HTERT RPE-1 (cell line): ENCODE data around the gene PPIF.

ENCODE experiments used
- in situ Hi-C: fragments of 300-500 bp; cut with MboI; formaldehyde crosslinking; loops from 4 replicates; pipeline ENCODE4 v1.14.3; 2020; ENCODE audit warnings: low sequenced_read_pairs

Gene PPIF

DNA sequence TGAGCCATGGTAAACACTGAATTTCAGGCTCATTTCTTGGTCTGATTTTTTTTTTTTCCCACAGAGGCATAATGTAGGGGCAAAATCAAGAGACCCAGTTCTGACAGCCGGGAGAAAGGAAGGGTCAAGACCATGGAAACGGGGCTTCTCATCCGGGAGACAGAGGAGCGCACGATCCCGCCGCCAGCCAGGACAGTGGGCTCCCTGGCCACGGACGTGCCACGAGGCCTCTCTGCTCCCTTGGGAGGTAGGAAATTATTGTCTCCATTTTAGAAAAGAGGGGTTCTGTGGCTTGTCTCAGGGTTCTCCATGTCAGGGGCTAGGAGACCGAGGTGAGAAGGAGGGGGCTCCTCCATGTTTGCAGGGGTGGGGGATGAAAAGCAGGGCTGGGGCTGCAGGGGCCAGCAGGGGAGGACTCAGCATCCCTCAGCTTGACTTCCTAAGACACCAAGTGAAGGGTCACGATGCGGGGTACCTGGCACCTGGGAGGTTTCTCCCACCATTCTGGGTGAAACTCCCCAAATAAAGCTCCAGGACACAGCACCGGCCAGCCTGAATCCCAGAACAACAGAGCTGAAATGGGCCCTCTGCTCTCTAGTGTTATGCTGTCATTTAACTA is 37.6 kb downstream of the PPIF start:
- in situ Hi-C loops = no loop called here

DNA sequence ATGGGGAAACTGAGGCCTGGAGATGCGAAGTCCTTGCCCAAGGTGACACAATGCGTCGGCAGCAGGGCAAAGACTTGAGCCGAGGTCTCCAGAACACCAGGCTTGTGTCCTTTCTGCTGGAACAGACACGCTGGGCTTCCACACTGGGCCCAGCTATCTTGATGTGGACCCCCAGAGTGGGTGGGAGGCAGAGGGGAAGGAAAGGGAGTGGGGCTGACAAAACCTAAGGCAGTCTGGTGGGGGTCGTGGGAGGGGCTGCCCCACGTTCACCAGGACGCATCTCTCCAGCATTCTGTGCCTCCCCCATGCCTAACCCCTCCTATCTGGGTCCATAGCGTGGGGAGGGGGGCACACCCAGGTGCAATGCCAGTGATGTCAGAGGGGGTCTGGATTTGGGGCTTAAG is 38.1 kb downstream of the PPIF start:
- in situ Hi-C loops = no loop called here

DNA sequence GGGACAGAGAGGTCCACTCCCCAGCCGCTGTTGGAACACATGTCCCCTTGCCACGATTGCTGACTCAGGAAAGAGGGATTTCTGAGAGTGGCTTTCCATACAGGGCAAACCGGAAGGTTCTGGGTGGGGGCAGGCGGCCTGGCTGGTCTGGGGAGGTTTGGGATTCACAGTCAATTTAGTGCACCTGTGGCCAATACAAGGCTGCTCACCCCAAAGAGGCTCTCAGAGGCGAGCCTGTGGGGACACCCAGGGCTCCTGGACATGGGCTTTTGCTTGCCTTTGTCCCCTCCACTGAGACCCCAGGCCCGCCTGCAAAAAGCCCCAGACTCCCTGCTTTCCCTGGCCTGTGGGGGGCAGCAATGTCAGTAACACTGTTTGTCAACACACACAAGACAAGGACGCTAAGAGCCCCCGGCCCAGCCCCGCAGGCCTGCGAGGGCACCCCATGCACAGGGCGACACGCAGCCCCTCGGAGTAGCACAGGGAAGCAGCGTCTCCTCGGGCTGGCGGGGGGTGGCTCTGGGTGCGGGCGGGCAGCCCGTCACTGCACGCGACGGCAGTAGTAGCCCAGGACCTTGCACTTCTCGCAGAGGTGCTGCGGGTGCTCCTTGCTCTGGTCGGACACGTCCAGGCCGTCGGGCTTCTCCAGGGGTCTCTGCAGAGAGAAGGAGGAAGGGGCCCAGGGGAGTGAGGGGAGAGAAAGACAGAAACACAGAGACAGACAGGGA is 38.7 kb downstream of the PPIF start:
- in situ Hi-C loops = no loop called here

DNA sequence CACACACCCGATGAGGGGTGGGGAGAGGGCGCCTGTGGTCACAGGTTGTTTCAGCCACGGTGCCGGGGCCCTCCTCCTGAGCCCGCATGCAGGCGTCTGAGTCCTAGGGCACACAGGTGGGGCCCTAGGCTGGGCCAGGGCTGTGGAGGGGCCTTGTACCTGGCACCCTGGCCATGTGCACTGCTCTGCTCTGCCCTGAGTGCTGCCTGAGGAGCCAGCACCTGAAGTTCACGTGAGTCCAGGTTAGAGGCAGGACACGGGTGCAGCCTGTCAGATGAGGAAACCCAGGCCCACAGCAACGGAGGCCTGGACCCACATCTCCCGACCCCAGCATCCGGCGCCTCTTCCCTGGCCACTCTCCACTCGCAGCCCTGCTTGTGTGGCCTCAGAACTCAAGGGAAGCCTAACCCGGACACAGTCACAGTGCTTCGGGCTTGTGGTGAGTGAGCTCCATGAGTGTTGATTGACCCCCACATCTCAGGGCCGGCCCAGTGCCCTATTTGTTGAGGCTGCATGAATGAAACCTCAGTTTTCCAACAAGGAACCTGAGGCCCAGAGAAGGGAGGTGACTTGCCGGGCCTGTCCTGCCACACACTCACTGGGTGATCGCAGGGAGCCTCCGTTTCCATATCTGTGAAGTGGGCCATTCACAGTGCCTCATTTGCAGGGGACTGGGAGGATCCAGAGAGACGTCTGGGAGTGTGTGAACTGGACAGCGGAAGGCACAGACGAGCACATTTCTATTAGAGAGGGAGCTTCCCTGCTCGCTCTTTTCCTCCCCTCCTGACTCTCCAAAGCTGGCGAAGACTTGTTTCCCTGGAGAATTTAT is 39.6 kb downstream of the PPIF start:
- in situ Hi-C loops = no loop called here

DNA sequence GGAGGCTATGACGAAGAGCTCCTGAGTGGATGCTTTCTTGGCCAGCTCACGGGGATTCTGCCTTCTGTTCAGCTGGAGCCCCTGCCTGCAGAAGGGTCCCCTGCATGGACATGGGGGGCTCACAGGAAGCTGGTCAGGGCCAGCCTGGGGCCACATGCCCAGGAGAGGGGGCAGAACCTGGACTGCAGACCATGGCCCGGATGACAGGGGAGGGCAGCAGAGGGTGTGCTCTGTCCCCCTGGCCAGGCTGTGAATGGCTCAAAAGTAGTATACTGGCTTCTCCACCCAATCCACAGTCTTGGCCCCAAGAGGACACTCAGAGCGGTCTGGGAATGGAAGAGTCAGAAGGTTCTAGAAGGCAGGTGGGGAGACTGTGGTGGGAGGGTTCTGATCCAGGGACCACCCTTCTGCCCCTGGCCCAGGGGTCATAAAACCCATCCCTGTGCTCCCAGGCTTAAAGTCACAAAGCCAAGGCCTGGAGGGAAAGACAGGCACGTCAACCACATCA is 40.3 kb downstream of the PPIF start:
- in situ Hi-C loops = no loop called here

DNA sequence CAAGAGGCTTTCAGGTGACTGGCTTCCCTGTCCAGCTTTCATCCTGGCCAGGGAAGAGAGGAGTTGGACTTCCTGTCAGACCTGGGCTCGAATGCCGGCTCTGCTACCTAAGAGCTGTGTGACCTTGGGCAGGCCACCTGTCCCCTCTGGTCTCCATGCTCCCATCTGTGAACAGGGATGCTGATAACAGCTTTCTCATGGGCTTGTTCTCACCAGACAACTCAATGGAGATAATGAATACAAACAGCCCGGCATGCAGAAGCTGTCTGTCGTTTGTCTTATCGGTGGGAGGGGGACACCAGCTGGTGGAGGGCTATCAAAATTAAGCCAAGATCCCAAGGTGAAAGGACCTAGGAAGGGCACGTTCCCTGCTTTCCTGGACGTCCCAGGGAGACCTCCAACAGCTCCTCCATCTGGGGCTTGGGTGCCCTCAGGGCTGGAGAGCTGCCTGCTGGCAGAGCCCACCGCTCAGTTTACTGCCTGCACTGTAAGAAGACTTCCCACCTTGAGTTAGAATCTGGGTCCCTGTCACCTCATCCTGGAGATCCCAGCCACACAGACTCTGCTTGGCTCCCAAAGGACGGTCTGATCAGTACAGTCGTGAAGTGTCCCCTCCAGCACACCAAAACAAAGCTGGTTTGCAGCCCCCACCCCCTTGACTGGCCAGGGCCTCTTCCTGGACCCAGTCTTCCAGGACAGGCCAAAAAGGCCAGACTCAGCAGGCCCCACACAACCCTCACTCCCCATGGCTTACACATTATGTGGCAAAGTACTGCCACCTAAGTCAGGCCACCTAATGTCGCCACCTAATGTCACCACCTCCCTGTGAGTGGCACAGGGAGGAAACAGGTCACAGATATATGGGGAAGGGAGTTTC is 40.9 kb downstream of the PPIF start:
- in situ Hi-C loops = no loop called here

DNA sequence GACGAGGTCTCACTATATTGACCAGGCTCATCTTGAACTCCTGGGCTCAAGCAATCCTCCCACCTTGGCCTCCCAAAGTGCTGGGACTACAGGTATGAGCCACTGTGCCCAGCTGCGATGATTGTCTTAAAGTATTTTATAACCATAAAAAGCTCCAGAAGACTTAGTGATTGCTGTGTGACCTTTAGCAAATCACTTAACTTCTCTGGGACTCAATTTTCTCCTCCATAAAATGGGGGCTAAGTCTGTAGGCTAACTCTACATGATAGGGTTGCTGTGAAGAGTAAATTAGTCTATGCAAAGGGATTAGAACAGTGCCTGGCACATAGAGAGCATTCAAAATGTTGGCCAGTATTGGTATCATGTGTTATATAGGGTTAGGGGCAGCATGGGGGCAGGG is 42.8 kb downstream of the PPIF start:
- in situ Hi-C loops = no loop called here

DNA sequence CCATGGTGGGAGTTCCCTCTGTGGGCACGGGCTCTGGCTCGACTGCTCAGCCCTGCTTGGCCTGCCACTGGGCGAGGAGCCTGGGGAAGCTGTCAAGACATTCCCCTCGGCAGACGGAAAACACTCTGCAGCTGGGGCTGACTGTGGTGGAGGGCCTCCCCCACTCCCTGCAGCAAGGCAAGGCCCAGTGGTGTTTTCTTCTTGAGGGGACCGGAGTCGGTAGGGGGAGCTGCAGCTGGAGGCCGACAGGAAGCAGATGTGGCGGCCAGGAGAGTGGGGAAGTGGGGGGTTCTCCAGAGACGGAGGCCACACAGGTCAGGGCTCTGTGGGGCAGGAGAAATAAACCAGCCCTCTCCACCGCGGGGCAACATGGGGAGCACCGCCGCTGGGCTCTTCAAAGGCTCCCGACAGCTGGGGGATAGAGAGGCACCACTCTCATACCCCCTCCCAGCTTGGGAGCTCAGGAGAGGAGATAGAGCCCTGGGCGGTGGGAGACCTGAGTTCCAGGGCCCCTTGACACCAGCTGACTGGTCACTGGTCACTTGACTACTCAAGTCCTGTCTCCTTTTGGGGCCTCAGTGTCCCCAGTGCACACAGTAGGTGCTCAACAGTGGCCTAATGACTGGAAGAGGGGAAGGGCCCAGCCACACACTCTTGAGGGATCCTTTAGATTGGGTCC is 43.4 kb downstream of the PPIF start:
- in situ Hi-C loops = no loop called here

DNA sequence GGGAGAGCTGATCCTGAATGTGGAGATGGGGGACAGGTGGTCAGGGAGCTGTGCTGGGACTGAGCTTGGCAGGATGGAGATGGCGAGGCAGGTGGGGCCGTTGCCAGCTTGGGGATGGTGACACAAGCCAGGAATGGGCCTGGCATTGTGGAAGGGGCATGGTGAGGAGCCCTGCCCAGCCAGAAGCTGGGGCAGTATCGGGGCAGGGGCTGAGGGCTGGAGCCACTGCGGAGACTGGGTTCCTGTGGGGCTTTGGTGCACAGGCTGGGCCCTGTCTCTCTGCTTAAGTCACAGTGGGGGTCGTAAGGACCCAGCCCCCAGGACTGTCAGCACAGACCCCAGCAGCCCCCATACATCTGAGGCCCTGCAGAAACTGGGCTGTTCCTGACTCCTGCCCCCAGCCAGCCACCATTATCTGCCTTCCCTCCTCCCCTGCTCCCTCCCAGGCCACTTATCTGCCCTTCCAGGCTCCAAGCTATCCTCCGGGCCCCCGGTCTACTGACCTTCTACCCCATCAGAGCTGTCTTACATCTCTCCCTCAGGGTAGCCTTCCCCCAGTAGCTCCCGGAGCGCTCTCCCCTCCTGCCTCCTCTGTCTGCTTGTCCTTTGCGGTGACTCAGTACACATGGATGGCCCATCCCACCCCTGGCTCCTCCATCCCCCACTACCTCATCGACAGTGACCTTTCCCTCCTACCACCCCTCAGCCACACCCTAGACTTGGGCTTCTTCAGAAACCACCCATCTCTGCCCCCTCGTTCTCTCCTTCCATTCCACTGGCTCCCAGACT is 44.2 kb downstream of the PPIF start:
- in situ Hi-C loops = no loop called here

DNA sequence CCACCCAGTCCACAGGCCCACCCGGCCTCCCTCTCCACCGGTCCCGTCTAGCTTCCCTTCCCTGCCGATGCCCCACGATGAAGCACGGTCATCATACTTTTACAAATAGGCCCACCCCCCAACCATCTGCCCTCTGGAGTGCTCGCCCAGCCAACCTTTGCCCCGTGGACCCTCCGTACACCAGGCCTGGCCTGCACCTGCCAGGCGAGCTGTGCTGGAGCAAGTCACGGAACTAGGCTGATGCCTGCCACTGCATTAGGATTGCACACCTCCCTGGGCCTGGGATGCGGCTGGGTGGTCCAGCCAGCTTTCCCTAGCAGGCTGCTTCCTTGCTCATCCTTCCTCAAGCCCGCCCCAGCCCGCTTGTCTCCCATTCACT is 44.7 kb downstream of the PPIF start:
- in situ Hi-C loops = no loop called here

DNA sequence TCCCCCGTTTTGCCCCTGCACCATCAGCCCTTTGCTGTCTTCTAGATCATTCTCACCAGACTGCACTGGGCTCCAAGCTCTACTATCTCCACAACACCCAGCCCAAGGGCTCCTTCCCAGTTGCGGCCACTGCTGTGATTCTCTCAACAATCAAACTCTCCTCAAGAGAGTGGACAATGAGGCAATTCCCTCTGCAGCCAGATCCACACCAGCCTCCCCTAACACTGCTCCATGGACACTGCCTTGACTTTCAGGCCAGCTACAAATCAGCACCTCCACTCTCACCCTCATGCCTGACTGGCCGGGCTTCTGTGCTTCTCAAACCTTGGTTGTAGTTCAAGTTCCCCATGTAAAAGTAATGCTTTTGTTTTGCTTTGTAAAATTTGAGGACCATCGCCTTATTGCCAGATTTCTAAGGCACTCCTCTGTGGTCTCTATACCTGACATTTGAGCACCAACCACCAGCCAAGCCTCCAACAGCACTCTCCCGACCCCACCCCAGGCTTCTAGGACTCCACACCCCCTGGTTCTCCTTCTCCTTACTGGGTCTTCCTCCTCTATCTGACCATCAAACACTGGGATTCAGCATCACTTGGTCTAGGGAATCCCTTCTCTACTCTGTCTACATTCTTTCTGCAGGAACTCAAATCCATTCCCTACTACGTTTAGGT is 45.4 kb downstream of the PPIF start:
- in situ Hi-C loops = no loop called here

DNA sequence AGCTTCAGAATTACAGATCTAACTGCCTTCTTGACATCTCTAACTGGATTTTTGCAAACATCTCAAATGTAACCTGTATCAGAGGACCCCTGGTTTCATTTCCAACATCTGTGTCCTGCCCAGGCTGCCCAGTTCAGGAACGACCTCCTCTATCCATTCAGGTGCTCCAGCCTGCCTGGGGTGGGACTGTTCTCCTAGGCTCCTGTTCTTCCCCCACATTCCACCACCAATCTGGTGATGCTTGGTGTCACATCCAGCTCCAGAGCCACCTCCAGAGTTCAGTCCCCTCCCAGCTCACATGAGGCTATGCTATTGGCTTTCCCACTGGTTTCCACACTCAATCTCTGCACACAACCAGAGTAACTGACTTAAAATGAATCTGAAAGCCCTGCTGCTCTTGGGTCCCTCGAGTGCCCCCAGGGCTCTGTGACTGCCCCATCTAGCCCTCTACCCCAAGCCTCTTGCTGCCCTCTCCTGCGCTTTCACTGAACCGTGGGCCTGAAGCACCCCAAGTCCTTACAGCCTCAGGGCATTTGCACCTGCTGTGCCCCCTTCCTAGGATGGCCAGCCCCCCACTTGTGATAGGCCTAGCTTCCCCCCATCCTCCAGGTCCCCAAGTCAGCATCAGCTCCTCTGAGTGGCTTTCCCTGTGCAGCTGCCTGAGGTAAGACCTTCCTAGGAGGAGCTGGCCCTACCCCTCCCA is 46.1 kb downstream of the PPIF start:
- in situ Hi-C loops = no loop called here

DNA sequence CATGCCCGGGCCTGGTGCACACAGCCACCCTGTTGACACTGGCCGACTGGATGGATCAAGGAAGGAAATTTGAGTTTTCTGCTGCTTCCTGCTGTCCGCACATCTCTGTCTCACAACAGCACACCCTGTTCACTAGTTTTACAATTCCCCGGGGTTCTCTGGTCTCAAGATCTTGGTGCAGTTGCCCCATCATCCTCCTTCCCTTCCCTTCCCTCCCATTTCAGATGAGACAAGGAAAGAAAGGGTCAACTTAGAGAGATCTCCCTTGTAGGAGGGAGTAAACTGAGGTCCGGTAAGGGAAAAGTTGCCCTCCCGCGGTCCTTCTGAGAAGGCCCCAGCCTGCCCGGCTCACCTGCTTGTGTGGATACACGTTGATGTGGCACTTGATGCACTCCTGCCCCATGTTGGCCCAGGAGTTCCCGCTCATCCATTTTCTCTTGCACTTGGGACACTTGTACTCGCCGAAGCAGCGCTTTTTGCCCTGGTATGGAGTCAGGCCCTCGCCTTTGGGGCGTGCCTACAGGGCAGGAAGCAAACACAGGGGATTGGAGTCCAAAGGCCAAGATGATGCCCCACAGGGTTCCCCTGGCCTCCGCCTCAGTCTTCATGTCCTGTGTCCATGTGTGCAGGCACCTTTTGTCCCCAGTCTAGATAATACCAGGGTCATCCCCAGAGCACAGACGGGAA is 46.8 kb downstream of the PPIF start:
- in situ Hi-C loops = no loop called here

DNA sequence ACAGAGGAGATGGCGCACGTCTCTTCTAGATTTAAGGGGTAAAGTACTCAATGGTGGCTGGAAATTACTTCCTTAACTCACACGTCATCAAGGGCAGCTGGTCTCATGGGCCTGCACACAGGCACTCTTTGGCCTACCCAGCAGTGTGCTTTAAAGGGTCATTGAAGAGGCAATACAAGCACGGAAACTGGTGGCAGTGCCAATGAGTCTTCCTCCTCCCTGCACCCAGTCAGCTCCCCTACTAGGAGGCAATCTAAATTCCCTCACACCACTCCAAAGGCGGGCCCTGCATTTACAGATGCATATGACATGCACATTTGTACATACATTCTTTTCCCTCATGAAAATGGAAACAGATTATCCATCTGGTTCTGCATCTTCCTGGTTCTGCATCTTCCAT is 47.4 kb downstream of the PPIF start:
- in situ Hi-C loops = no loop called here

DNA sequence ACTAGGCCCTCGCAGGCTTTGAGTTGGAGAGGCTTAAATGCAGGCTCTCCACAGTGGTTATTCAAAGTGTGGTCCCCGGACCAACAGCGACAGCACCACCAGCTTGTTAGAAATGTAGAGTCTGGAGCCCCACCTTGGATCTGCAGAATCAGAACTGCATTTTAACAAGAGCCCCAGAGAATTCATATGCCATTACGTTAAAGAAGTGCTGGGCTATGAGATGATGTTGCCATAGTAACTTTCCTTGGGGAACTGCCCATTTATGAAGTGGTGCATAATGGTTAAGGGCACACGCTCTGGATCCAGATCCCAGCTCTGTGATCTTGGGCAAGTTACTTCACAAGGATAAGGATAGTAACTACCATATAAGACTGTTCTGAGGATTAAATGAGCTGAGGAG is 49.3 kb downstream of the PPIF start:
- in situ Hi-C loops = no loop called here

DNA sequence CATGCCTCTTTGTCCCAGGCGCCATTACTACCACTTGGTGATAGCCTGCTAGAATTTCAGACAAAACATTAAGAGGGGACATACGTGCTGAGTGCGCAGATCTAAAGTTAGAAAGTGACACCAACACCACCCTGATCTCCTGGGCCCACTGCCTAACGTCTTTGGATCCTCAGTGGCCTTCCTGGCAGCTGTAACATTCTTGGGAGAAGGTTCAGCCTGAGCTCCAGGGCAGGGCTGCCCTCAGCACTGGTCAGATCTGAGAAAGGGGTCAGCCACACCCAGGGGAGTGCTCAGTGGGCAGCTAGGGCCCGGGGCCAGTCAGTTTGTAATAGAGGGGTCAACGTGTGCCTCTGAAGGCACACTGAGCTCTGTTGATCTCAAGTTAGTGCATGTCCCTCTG is 49.8 kb downstream of the PPIF start:
- in situ Hi-C loops = no loop called here

DNA sequence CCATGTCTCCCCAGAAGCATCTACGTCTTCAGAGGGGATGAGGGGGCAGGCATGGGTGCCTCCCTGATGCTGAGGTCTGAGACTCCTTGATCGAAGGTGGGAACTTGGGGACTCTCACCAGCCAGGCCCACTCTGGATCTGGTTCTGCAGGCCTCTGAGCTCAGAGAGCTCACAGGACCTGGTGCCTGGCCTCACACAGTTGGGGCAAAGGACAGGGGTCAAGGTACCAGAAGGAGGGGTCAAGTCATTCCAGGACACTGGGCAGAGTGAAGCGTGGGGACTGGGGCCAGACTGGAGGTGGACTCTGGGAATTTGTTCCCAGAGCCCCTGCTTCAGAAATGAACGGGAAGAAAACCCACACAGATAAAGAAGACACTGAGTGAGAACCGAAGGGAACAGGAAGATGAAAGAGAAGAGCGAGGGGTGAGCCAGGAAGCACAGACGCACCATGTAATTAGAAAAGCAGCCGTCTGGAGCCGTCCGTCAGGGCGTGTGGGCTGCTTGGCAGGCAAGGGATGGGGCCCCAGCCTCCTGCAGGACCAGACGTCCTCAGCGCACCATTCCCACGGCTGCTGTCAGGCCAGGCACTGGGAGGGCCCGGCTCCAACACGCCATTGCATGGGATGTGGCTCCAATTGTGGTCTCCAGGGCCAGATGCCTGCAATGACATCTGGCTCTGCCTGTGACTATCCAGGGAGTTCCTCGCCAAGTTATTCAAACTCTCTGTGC is 50.5 kb downstream of the PPIF start:
- in situ Hi-C loops = no loop called here
